HEK293T (cell line): Measurements from ENCODE around the gene CRNN.

Experiments used
- BHLHE40 ChIP-seq: fragments of 450-650 bp; IDR thresholded peaks from 2 replicates; pipeline ENCODE4 v1.6.1; 2016; ENCODE audit warnings: mild to moderate bottlenecking, moderate library complexity, borderline replicate concordance
- FOXA1 ChIP-seq: fragments of 450-650 bp; IDR thresholded peaks from 2 replicates; pipeline ENCODE4 v1.6.1; 2016; ENCODE audit warnings: mild to moderate bottlenecking

- TF ChIP-seq FOXA1 (no peak), BHLHE40 (no peak)
These were observed 4.0 kb downstream of the CRNN start for GRCh38 chr1:152410028-152410427.
